Mesodermal cell (in vitro differentiated cells): ENCODE data around the gene SCN1B.
"Not testable (repeated sequence)": the region's sequence is repeated elsewhere in the genome, so short reads cannot be mapped to it uniquely, and the experiment has no call there.

Experiments used
- H3K27ac ChIP-seq: 2 replicates; pipeline ENCODE4 v1.7.0; 2013; ENCODE audit warnings: mild to moderate bottlenecking, low read depth, low read length, moderate library complexity; ENCODE audit not compliant: severe bottlenecking
- H3K36me3 ChIP-seq: 2 replicates; pipeline ENCODE4 v1.7.1; 2013; ENCODE audit warnings: mild to moderate bottlenecking, low read length, moderate library complexity; ENCODE audit not compliant: control insufficient read depth, insufficient read depth
- H3K4me1 ChIP-seq: one replicate; pipeline ENCODE4 v1.7.1; 2013; ENCODE audit warnings: mild to moderate bottlenecking, low read length; ENCODE audit not compliant: insufficient read depth, control insufficient read depth, poor library complexity, severe bottlenecking
- H3K4me3 ChIP-seq: 2 replicates; pipeline ENCODE4 v1.7.0; 2013; ENCODE audit warnings: low read length, control low read depth, mild to moderate bottlenecking; ENCODE audit not compliant: insufficient read depth, poor library complexity, severe bottlenecking; ENCODE audit errors: extremely low read depth
- H3K9me3 ChIP-seq: 2 replicates; pipeline ENCODE4 v1.7.1; 2013; ENCODE audit warnings: mild to moderate bottlenecking, low read length, moderate library complexity; ENCODE audit not compliant: control insufficient read depth
- WGBS, 2 experiments: methylation state at CpG; one replicate each; pipeline ENCODE4 v1.1.5; 2013; ENCODE audit warnings: missing lambda C conversion rate in 2 of 2; ENCODE audit not compliant: insufficient coverage in 2 of 2; 5-methylcytosine and 5-hydroxymethylcytosine counted together

SCN1B gene

GRCh38 chr19:35019144-35019543, 11.1 kb upstream of the SCN1B start:
- no peaks in the 10 kb centered on the region for H3K4me1 ChIP-seq
- H3K4me3 ChIP-seq: no peak overlapping the region
- WGBS, 2 experiments: 95% methylated on average over 6 to 14 of the region's 22 CpGs
- H3K27ac ChIP-seq: no peak overlapping the region
- no peaks in the 10 kb centered on the region for H3K9me3 ChIP-seq
- H3K36me3 ChIP-seq: peaks cover 90% of the 10 kb centered on the region

- no peak overlapping the region for H3K27ac ChIP-seq
- H3K36me3 ChIP-seq: peaks cover 87% of the 10 kb centered on the region
- 93 to 98% methylated on average over 10 of the region's 10 CpGs for WGBS, 2 experiments
- no peaks in the 10 kb centered on the region for H3K9me3 ChIP-seq
- H3K4me3 ChIP-seq: no peak overlapping the region
- H3K4me1 ChIP-seq: no peaks in the 10 kb centered on the region
These were observed 9.3 kb upstream of the SCN1B start for GRCh38 chr19:35021016-35021415.

- H3K36me3 ChIP-seq: peaks cover 88% of the 10 kb centered on the region
These were observed 8.7 kb upstream of the SCN1B start for GRCh38 chr19:35021596-35021995.

GRCh38 chr19:35022460-35022859, 7.8 kb upstream of the SCN1B start:
- H3K4me3 ChIP-seq: no peak overlapping the region

More at GRCh38 chr19:35021596-35021995, 8.7 kb upstream of the SCN1B start:
- H3K4me3 ChIP-seq: no peak overlapping the region
- no peaks in the 10 kb centered on the region for H3K9me3 ChIP-seq
- H3K4me1 ChIP-seq: no peaks in the 10 kb centered on the region
- 96% methylated on average over 19 to 25 of the region's 25 CpGs for WGBS, 2 experiments
- no peak overlapping the region for H3K27ac ChIP-seq

GRCh38 chr19:35023428-35023827, 6.8 kb upstream of the SCN1B start:
- Histone ChIP-seq H3K4me3 (no peak overlapping the region), H3K9me3 (no peaks in the 10 kb centered on the region), H3K27ac (no peak overlapping the region), H3K36me3 (peaks cover 89% of the 10 kb centered on the region), H3K4me1 (no peaks in the 10 kb centered on the region)
- 94 to 96% methylated on average over 15 to 19 of the region's 19 CpGs for WGBS, 2 experiments

More at GRCh38 chr19:35022460-35022859, 7.8 kb upstream of the SCN1B start:
- no peak overlapping the region for H3K27ac ChIP-seq
- H3K4me1 ChIP-seq: no peaks in the 10 kb centered on the region
- WGBS, 2 experiments: 96 to 97% methylated on average over 10 to 11 of the region's 14 CpGs
- no peaks in the 10 kb centered on the region for H3K9me3 ChIP-seq
- H3K36me3 ChIP-seq: peaks cover 89% of the 10 kb centered on the region

- no peak overlapping the region for H3K4me3 ChIP-seq
- no peaks in the 10 kb centered on the region for H3K4me1 ChIP-seq
- H3K27ac ChIP-seq: no peak overlapping the region
- no peaks in the 10 kb centered on the region for H3K9me3 ChIP-seq
- peaks cover 83% of the 10 kb centered on the region for H3K36me3 ChIP-seq
- WGBS, 2 experiments: 96 to 100% methylated on average over 6 of the region's 6 CpGs
These were observed 6.2 kb upstream of the SCN1B start for GRCh38 chr19:35024095-35024494.

GRCh38 chr19:35025969-35026368, 4.3 kb upstream of the SCN1B start:
- Histone ChIP-seq H3K4me1 (peaks cover under 1% of the 10 kb centered on the region), H3K9me3 (no peaks in the 10 kb centered on the region), H3K4me3 (no peak overlapping the region), H3K27ac (no peak overlapping the region), H3K36me3 (peaks cover 67% of the 10 kb centered on the region)
- 93 to 97% methylated on average over 14 to 20 of the region's 21 CpGs for WGBS, 2 experiments

GRCh38 chr19:35026418-35026817, 3.9 kb upstream of the SCN1B start:
- 92 to 93% methylated on average over 4 to 6 of the region's 6 CpGs for WGBS, 2 experiments
- peaks cover 3% of the 10 kb centered on the region for H3K4me1 ChIP-seq
- no peak overlapping the region for H3K4me3 ChIP-seq
- peaks cover 62% of the 10 kb centered on the region for H3K36me3 ChIP-seq
- no peak overlapping the region for H3K27ac ChIP-seq
- H3K9me3 ChIP-seq: no peaks in the 10 kb centered on the region

GRCh38 chr19:35027009-35027408, 3.3 kb upstream of the SCN1B start:
- no peaks in the 10 kb centered on the region for H3K9me3 ChIP-seq
- peaks cover 3% of the 10 kb centered on the region for H3K4me1 ChIP-seq
- peaks cover 58% of the 10 kb centered on the region for H3K36me3 ChIP-seq
- 88 to 91% methylated on average over 2 to 4 of the region's 8 CpGs for WGBS, 2 experiments
- no peak overlapping the region for H3K27ac ChIP-seq
- H3K4me3 ChIP-seq: no peak overlapping the region

GRCh38 chr19:35027851-35028599, 2.2 kb upstream of the SCN1B start:
- Histone ChIP-seq H3K27ac (no peak overlapping the region), H3K36me3 (peaks cover 51% of the 10 kb centered on the region), H3K9me3 (no peaks in the 10 kb centered on the region), H3K4me3 (no peak overlapping the region), H3K4me1 (peaks cover 3% of the 10 kb centered on the region)
- WGBS, 2 experiments: 88 to 92% methylated on average over 5 to 7 of the region's 7 CpGs

GRCh38 chr19:35028600-35028885, 1.7 kb upstream of the SCN1B start:
- H3K9me3 ChIP-seq: not testable (repeated sequence)
- peaks cover 46% of the 10 kb centered on the region for H3K36me3 ChIP-seq
- 94% methylated on average over 3 of the region's 3 CpGs; no CpG with 5 or more reads in 1 of the 2 experiments for WGBS, 2 experiments

More at GRCh38 chr19:35028600-35028885, 1.7 kb upstream of the SCN1B start:
- not testable (repeated sequence) for H3K4me1 ChIP-seq, H3K4me3 ChIP-seq, H3K27ac ChIP-seq
